GM18519 (cell line): ENCODE measurements around the gene CBX4.
"Not testable (repeated sequence)": the region's sequence is repeated elsewhere in the genome, so short reads cannot be mapped to it uniquely, and the experiment has no call there.

Experiments used
- ATAC-seq: cut with Tn5 transposase; IDR thresholded peaks from one replicate; pipeline ENCODE4 v1.9.1; 2021; ENCODE audit warnings: mild to moderate bottlenecking, moderate library complexity; ENCODE audit not compliant: unreplicated experiment, low FRiP score

The CBX4 gene

GRCh38 chr17:79861413-79862216 lies 22.4 kb upstream of the CBX4 start:
- no peak for ATAC-seq

GRCh38 chr17:79859676-79860615 lies 20.7 kb upstream of the CBX4 start:
- no peak for ATAC-seq

- ATAC-seq: no peak
Observed at GRCh38 chr17:79857095-79857494, 17.9 kb upstream of the CBX4 start.

- no peak for ATAC-seq
Observed at GRCh38 chr17:79855331-79856124, 16.3 kb upstream of the CBX4 start.

- no peak for ATAC-seq
Observed at GRCh38 chr17:79854080-79855060, 15.1 kb upstream of the CBX4 start.

- ATAC-seq: not testable (repeated sequence)
Observed at GRCh38 chr17:79853168-79853567, 13.9 kb upstream of the CBX4 start.

GRCh38 chr17:79852748-79853147 lies 13.5 kb upstream of the CBX4 start:
- ATAC-seq: no peak

- ATAC-seq: no peak
Observed at GRCh38 chr17:79851461-79851817, 12.2 kb upstream of the CBX4 start.

- ATAC-seq: no peak
Observed at GRCh38 chr17:79850571-79851460, 11.6 kb upstream of the CBX4 start.

GRCh38 chr17:79849953-79850352 lies 10.7 kb upstream of the CBX4 start:
- no peak for ATAC-seq

GRCh38 chr17:79848370-79848766 lies 9.1 kb upstream of the CBX4 start:
- ATAC-seq: no peak

GRCh38 chr17:79847698-79848369 lies 8.6 kb upstream of the CBX4 start:
- ATAC-seq: no peak

GRCh38 chr17:79845601-79845949 lies 6.3 kb upstream of the CBX4 start:
- no peak for ATAC-seq

- no peak for ATAC-seq
Observed at GRCh38 chr17:79844869-79845600, 5.8 kb upstream of the CBX4 start.

- ATAC-seq: no peak
Observed at GRCh38 chr17:79843816-79844800, 4.9 kb upstream of the CBX4 start.

GRCh38 chr17:79843474-79843815 lies 4.2 kb upstream of the CBX4 start:
- ATAC-seq: no peak
